RWPE1 (cell line): ENCODE measurements around the gene MEGF6.

Source experiments
- CTCF ChIA-PET: fragments of 350-600 bp; sonication (Branson Sonifier 250); formaldehyde crosslinking; extraction: SDS; loops from one replicate; lab custom pipeline; 2021; lab: Yijun Ruan, JAX
- POLR2A ChIA-PET: fragments of 400-600 bp; formaldehyde crosslinking; extraction: SDS; loops from one replicate; lab custom pipeline; 2020; ENCODE audit warnings: antibody characterized with exemption; ENCODE audit not compliant: low non-redundant PET; lab: Yijun Ruan, JAX
- DNase-seq: peaks from one replicate; pipeline ENCODE4 v3.0.0; 2012; ENCODE audit warnings: low spot score
- H3K27ac ChIP-seq: fragments of 450-650 bp; 2 replicates; pipeline ENCODE4 v1.5.1; 2017
- TF ChIP-seq, protein P1 (sequence below): fragments of 450-650 bp; conservative IDR thresholded peaks from 2 replicates; pipeline ENCODE4 v1.5.1; 2017; ENCODE audit warnings: low read depth, mild to moderate bottlenecking

Gene MEGF6

DNA sequence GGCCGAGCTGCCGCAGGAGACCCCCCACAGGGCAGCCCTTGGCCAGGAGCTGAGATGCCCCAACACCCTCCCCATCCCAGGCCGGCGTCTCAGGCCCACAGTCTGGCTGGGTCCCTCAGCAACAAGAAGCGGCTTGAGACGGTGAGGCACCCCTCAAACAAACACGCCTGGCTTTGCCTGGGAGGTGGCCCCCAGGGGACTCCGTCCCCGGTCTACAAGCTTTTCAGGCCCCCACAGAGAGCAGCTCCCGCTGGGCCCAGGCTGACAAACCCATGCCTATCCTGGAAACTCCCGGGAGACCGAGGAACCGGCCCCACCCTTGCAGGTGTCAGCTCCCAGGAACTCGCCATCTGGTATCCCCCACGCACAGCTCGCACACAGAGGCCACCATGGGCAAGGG lies 89.9 kb downstream of the MEGF6 start:
- TF ChIP-seq, protein P1, sequence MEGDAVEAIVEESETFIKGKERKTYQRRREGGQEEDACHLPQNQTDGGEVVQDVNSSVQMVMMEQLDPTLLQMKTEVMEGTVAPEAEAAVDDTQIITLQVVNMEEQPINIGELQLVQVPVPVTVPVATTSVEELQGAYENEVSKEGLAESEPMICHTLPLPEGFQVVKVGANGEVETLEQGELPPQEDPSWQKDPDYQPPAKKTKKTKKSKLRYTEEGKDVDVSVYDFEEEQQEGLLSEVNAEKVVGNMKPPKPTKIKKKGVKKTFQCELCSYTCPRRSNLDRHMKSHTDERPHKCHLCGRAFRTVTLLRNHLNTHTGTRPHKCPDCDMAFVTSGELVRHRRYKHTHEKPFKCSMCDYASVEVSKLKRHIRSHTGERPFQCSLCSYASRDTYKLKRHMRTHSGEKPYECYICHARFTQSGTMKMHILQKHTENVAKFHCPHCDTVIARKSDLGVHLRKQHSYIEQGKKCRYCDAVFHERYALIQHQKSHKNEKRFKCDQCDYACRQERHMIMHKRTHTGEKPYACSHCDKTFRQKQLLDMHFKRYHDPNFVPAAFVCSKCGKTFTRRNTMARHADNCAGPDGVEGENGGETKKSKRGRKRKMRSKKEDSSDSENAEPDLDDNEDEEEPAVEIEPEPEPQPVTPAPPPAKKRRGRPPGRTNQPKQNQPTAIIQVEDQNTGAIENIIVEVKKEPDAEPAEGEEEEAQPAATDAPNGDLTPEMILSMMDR: no peak
- ChIA-PET CTCF (no interaction called here), POLR2A (no interaction called here)
- H3K27ac ChIP-seq: 0 out of 2 replicates have a peak overlapping the region, but pooled peaks have one; percentile 19
- no peak for DNase-seq

GRCh38 chr1:3520419-3521378 lies 90.6 kb downstream of the MEGF6 start:
- no peak for DNase-seq
- POLR2A ChIA-PET: no interaction called here
- CTCF ChIA-PET: no interaction called here
- H3K27ac ChIP-seq: peak overlapping the region; percentile 19
- TF ChIP-seq, protein P1: no peak

DNA sequence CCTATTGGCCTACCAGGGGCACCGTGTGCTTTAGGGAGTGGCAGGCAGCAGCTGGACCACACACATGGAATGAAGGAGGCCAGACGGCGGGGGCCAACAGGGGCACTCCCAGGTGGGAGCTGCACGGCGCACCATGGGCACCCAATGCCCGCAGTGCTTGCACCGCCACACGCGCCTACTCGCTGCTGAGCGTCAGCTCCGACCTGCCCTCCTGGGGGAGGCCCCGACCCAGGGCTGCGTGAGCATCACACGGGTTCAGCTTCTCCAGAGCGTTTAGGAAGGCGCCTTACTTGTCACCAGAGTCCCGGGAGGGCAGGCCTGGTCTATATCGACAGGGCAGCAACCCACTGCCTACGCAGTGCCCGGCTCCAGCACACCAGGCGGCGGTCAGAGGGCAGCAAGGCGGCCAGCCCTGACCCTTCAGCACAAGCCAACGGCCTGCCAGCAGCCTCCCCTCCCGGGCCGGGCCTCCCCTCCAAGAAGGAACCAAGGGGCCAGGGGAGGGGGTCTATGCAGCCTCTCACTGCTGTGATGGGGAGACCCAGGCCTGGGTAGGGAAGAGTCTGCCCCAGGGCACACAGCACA lies 91.9 kb downstream of the MEGF6 start:
- CTCF ChIA-PET: interaction anchor here (0.8 to 1.0 kb wide), 2 partner anchors 18 to 19 kb away, joined by 3 to 4 read pairs; no protein-coding TSS in a partner anchor
- no peak overlapping the region for H3K27ac ChIP-seq
- no peak for DNase-seq
- TF ChIP-seq, protein P1: no peak
- POLR2A ChIA-PET: no interaction called here

DNA sequence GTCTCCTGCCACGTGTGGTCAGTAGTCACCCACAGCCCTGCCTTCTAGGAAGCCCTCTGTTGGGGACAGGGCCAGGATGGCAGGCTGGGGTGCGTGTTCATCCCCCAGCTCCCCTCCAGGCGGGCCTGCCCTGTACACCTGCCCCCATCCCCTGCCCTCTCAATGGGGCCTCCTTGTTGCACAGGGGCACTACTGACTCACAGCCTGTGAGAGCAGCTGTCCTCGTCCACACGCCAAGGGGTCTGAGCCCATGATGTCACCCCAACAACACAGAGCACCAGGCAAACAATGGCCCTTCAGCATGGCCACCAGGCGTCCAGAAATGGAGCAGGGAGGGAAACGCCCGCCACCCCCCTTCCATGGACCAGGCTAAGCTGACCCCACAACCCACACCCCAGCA lies 92.6 kb downstream of the MEGF6 start:
- TF ChIP-seq, protein P1: no peak
- no peak for DNase-seq
- ChIA-PET POLR2A (no interaction called here), CTCF (interaction anchor here (0.7 to 1.2 kb wide), 11 partner anchors 10 to 102 kb away, joined by 3 to 6 read pairs (median 4); no protein-coding TSS in a partner anchor)
- no peak overlapping the region for H3K27ac ChIP-seq

DNA sequence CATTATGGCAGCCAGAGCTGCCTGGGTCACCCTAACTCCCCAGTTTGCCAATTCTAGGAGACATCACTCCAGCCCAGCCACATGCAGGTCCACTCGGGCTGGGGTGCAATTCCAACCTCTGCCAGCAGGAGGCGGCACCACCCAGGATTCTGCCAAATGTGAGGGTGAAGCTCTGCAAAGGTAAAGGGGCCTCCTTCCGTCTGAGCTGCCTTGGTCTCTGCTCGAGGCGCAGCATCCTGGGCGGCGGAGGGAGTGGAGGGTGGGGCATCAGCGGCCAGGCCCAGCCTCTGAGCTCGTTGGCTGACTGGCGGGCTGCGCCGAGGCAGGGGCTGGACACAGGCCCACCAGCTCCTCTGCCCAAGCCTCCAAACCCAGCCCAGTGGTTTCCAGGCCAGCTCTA lies 93.1 kb downstream of the MEGF6 start:
- H3K27ac ChIP-seq: no peak overlapping the region; the same call in 1 of the 2 replicates

More for the DNA sequence above, 93.1 kb downstream of the MEGF6 start:
- ChIA-PET CTCF (interaction anchor here (0.7 to 1.2 kb wide), 10 partner anchors 10 to 103 kb away, joined by 3 to 6 read pairs (median 4); no protein-coding TSS in a partner anchor), POLR2A (no interaction called here)
- TF ChIP-seq, protein P1: peak; percentile 70
- DNase-seq: no peak
